Measurements from ENCODE around the gene DACT1. TPM values are rescaled to one million over a fixed set of nuclear protein-coding genes. Genes with fewer than 3 reads are reported as not detected.

The DACT1 gene
- polyA plus RNA-seq, 2 of the 4 experiments (the other 2 are of a cell fraction), result 0.45 to 0.89 TPM

GRCh38 chr14:58639842-58640484 is 2.2 kb downstream of the DACT1 start:
- 27% methylated on average over 5 of the region's 5 CpGs for WGBS (ENCODE audit: missing lambda C conversion rate)
- TF ChIP-seq, protein P1, sequence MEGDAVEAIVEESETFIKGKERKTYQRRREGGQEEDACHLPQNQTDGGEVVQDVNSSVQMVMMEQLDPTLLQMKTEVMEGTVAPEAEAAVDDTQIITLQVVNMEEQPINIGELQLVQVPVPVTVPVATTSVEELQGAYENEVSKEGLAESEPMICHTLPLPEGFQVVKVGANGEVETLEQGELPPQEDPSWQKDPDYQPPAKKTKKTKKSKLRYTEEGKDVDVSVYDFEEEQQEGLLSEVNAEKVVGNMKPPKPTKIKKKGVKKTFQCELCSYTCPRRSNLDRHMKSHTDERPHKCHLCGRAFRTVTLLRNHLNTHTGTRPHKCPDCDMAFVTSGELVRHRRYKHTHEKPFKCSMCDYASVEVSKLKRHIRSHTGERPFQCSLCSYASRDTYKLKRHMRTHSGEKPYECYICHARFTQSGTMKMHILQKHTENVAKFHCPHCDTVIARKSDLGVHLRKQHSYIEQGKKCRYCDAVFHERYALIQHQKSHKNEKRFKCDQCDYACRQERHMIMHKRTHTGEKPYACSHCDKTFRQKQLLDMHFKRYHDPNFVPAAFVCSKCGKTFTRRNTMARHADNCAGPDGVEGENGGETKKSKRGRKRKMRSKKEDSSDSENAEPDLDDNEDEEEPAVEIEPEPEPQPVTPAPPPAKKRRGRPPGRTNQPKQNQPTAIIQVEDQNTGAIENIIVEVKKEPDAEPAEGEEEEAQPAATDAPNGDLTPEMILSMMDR (IDR thresholded peaks at IDR 0.05), result peak; percentile 85
- TF ChIP-seq NR3C1 (IDR thresholded peaks at IDR 0.05) (no peak), RAD21 (conservative IDR thresholded peaks at IDR 0.05 in 1 of 2, IDR thresholded peaks at IDR 0.05 in 1 of 2) (peak; percentile 90 to 95), CBX8 (IDR thresholded peaks at IDR 0.05) (no peak), POLR2A (IDR thresholded peaks at IDR 0.05; ENCODE audit: low read length) (no peak), POLR2AphosphoS2 (conservative IDR thresholded peaks at IDR 0.05; ENCODE audit: low read length) (no peak), CEBPB (IDR thresholded peaks at IDR 0.05) (no peak), JUNB (IDR thresholded peaks at IDR 0.05) (no peak), JUN (IDR thresholded peaks at IDR 0.05) (no peak), SMC3 (IDR thresholded peaks at IDR 0.05) (peak; percentile 90), PBX3 (IDR thresholded peaks at IDR 0.05) (no peak)
- TF ChIP-seq, protein P2, sequence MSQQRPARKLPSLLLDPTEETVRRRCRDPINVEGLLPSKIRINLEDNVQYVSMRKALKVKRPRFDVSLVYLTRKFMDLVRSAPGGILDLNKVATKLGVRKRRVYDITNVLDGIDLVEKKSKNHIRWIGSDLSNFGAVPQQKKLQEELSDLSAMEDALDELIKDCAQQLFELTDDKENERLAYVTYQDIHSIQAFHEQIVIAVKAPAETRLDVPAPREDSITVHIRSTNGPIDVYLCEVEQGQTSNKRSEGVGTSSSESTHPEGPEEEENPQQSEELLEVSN (IDR thresholded peaks at IDR 0.05; ENCODE audit: borderline replicate concordance, low read depth), result no peak
- TF ChIP-seq, protein P3, sequence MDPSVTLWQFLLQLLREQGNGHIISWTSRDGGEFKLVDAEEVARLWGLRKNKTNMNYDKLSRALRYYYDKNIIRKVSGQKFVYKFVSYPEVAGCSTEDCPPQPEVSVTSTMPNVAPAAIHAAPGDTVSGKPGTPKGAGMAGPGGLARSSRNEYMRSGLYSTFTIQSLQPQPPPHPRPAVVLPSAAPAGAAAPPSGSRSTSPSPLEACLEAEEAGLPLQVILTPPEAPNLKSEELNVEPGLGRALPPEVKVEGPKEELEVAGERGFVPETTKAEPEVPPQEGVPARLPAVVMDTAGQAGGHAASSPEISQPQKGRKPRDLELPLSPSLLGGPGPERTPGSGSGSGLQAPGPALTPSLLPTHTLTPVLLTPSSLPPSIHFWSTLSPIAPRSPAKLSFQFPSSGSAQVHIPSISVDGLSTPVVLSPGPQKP (IDR thresholded peaks at IDR 0.05; ENCODE audit: low read depth, low read length), result no peak
- no peak overlapping the region; the same call in 2 of the 3 replicates for H3K4me2 ChIP-seq
- ChIA-PET CTCF (interaction anchor here (0.6 to 8.7 kb wide), 31 partner anchors 9 to 488 kb away, joined by 3 to 78 read pairs (median 4); no protein-coding TSS in a partner anchor), POLR2A (interaction anchor here (3.2 kb wide), 1 partner anchor 139 kb away, joined by 23 read pairs; no protein-coding TSS in a partner anchor)
- no peak overlapping the region for H3K27ac ChIP-seq
- H3K4me3 ChIP-seq, result no peak overlapping the region
- peaks cover 3% of the 10 kb centered on the region; the same call in 1 of the 3 replicates for H3K4me1 ChIP-seq
- H3K9me3 ChIP-seq, result no peaks in the 10 kb centered on the region
- peak; percentile 47 to 65 for DNase-seq (ENCODE audit: low read depth in 1 of 2, low spot score in 1 of 2)
- peak in 1 of 2 experiments; percentile 58; a peak in 3 of 6 replicates for ATAC-seq
- FAIRE-seq, result peak; percentile 59

DNA sequence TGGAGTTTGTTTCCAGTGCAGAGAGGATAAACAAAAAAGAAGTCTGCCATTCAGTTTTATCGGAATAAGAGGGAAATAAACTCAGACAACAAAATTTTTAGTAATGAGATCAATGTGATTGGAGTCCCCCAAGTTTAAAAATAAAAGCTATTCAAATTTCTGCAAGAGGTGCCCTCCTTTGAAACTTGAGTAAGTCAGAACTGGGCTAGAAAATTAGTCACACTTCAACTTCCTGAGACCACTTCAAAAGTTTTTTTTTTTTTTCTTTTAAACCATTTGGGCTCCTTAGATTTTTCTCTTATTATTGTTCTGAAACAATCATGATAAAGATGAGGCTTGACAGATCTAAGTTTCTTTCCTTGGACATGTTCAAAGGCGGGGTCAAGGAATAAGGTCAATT is 3.2 kb downstream of the DACT1 start:
- Histone ChIP-seq H3K27ac (no peak overlapping the region), H3K4me3 (no peak overlapping the region), H3K4me1 (peaks cover 3% of the 10 kb centered on the region; the same call in 1 of the 3 replicates), H3K9me3 (no peaks in the 10 kb centered on the region), H3K4me2 (no peak overlapping the region)
- FAIRE-seq (no peak), DNase-seq (ENCODE audit: low read depth in 1 of 2, low spot score in 1 of 2) (no peak), ATAC-seq (no peak)
- ChIA-PET CTCF (interaction anchor here (0.6 to 8.7 kb wide), 11 partner anchors 10 to 483 kb away, joined by 3 to 78 read pairs (median 8); no protein-coding TSS in a partner anchor), POLR2A (no interaction called here)
- TF ChIP-seq MAX (IDR thresholded peaks at IDR 0.05) (no peak), ESRRA (IDR thresholded peaks at IDR 0.05; ENCODE audit: borderline replicate concordance, low read length) (no peak), POLR2A (IDR thresholded peaks at IDR 0.05; ENCODE audit: low read length) (no peak), SMC3 (IDR thresholded peaks at IDR 0.05) (no peak), NR3C1 (IDR thresholded peaks at IDR 0.05) (no peak), BHLHE40 (IDR thresholded peaks at IDR 0.05; ENCODE audit: low read depth, low read length) (no peak), RCOR1 (IDR thresholded peaks at IDR 0.05; ENCODE audit: low read depth, low read length) (no peak), CHD4 (IDR thresholded peaks at IDR 0.05; ENCODE audit: borderline replicate concordance) (no peak), KDM5A (IDR thresholded peaks at IDR 0.05) (no peak), RFX5 (IDR thresholded peaks at IDR 0.05) (no peak), SREBF2 (IDR thresholded peaks at IDR 0.05) (no peak), JUNB (IDR thresholded peaks at IDR 0.05) (no peak), TP53 (CRISPR knock-in tag; IDR thresholded peaks at IDR 0.05) (no peak)
- WGBS (ENCODE audit: missing lambda C conversion rate), result 74% methylated on average over 2 of the region's 2 CpGs
